K562 (cell line): ENCODE data around the gene MRPL2. TPM values are rescaled to one million over a fixed set of nuclear protein-coding genes. Genes with fewer than 3 reads are reported as not detected.
A peak's percentile ranks its signal among the peaks of the same experiment; 100 is the strongest.

Source experiments
- ARID1B ChIP-seq: fragments of 450-650 bp; IDR thresholded peaks from 2 replicates; pipeline ENCODE4 v1.6.1; 2016; ENCODE audit warnings: antibody characterized with exemption, mild to moderate bottlenecking, inconsistent platforms
- BRF1 ChIP-seq: IDR thresholded peaks from 3 replicates; pipeline ENCODE4 v1.6.1; 2011; ENCODE audit warnings: borderline replicate concordance, mild to moderate bottlenecking; ENCODE audit not compliant: insufficient read length; ENCODE audit errors: extremely low read depth
- CHD1 ChIP-seq: fragments of 200-600 bp; sonication (generic); IDR thresholded peaks from one replicate; pipeline ENCODE4 v1.6.1; 2012; ENCODE audit warnings: mild to moderate bottlenecking, moderate library complexity, low read length, inconsistent platforms
- ELF1 ChIP-seq: fragments of 200-800 bp; sonication (Bioruptor generic); IDR thresholded peaks from 2 replicates; pipeline ENCODE4 v1.6.1; 2016; ENCODE audit warnings: missing genetic modification characterization, missing compliant biosample characterization
- ETV6 ChIP-seq, 3 experiments: fragments of 150-350 bp in 1 of 3; sonication (generic) in 1 of 3; formaldehyde crosslinking in 1 of 3; IDR thresholded peaks; 2 replicates each; pipeline versions ENCODE4 v1.6.1 to v1.8.0; 2014 to 2022; ENCODE audit warnings: borderline replicate concordance in 2 of 3, low read depth in 2 of 3, antibody characterized with exemption in 1 of 3, low read length in 1 of 3, mild to moderate bottlenecking in 1 of 3, missing genetic modification reagents in 1 of 3
- GABPB2 ChIP-seq: fragments of 250-450 bp; sonication (Bioruptor Pico); conservative IDR thresholded peaks from 2 replicates; pipeline ENCODE4 v1.5.1; 2021; ENCODE audit warnings: mild to moderate bottlenecking
- HOXB6 ChIP-seq: fragments of 250-450 bp; sonication (Bioruptor Pico); IDR thresholded peaks from 2 replicates; pipeline ENCODE4 v1.5.1; 2022; ENCODE audit warnings: mild to moderate bottlenecking, borderline replicate concordance
- MTA1 ChIP-seq: fragments of 450-650 bp; IDR thresholded peaks from 2 replicates; pipeline ENCODE4 v1.6.1; 2017; ENCODE audit warnings: borderline replicate concordance
- MXD1 ChIP-seq: fragments of 250-450 bp; sonication (Bioruptor Pico); IDR thresholded peaks from 2 replicates; pipeline ENCODE4 v1.8.0; 2021; ENCODE audit warnings: borderline replicate concordance, mild to moderate bottlenecking, moderate library complexity; ENCODE audit not compliant: poor library complexity, severe bottlenecking
- POLR2A ChIP-seq: fragments of 450-650 bp; conservative IDR thresholded peaks from 2 replicates; pipeline ENCODE4 v1.6.1; 2016
- RBM25 ChIP-seq: fragments of 200-400 bp; formaldehyde crosslinking; IDR thresholded peaks from 2 replicates; pipeline ENCODE4 v1.6.1; 2018; ENCODE audit warnings: low read length, low read depth, moderate library complexity; ENCODE audit not compliant: severe bottlenecking
- SLC30A9 ChIP-seq: fragments of 250-450 bp; sonication (Bioruptor Pico); IDR thresholded peaks from 2 replicates; pipeline ENCODE4 v1.8.0; 2022; ENCODE audit warnings: mild to moderate bottlenecking, moderate library complexity
- SMAD4 ChIP-seq: fragments of 250-450 bp; sonication (Bioruptor Pico); conservative IDR thresholded peaks from 2 replicates; pipeline ENCODE4 v1.8.0; 2021; ENCODE audit warnings: inconsistent platforms, mild to moderate bottlenecking, moderate library complexity
- THRAP3 ChIP-seq: fragments of 450-650 bp; IDR thresholded peaks from 2 replicates; pipeline ENCODE4 v1.6.1; 2016; ENCODE audit warnings: mild to moderate bottlenecking, inconsistent platforms, borderline replicate concordance
- TRIM24 ChIP-seq, 2 experiments: fragments of 450-650 bp; IDR thresholded peaks; 2 replicates each; pipeline ENCODE4 v1.6.1; 2016
- U2AF2 ChIP-seq: fragments of 200-400 bp; formaldehyde crosslinking; optimal IDR thresholded peaks from 2 replicates; pipeline ENCODE3; 2017; ENCODE audit warnings: low read depth, mild to moderate bottlenecking, low read length
- UBTF ChIP-seq, 2 experiments: IDR thresholded peaks; 2 replicates each; pipeline ENCODE4 v1.6.1; 2012; ENCODE audit warnings: improper control_type of control experiment in 2 of 2, low read depth in 2 of 2, low read length in 2 of 2, borderline replicate concordance in 1 of 2
- ZBTB17 ChIP-seq: fragments of 450-650 bp; formaldehyde crosslinking; IDR thresholded peaks from 2 replicates; pipeline ENCODE4 v1.4.0; 2020; ENCODE audit warnings: mild to moderate bottlenecking
- ZFP91 ChIP-seq: sonication (generic); formaldehyde crosslinking; IDR thresholded peaks from 2 replicates; pipeline ENCODE4 v1.8.0; 2022; ENCODE audit warnings: mild to moderate bottlenecking, missing genetic modification reagents
- ZNF324 ChIP-seq: fragments of 250-450 bp; sonication (Bioruptor Pico); IDR thresholded peaks from 2 replicates; pipeline ENCODE4 v1.4.0; 2020; ENCODE audit warnings: mild to moderate bottlenecking
- ZNF511 ChIP-seq: sonication (generic); formaldehyde crosslinking; IDR thresholded peaks from 2 replicates; pipeline ENCODE4 v1.8.0; 2022; ENCODE audit warnings: mild to moderate bottlenecking, missing genetic modification reagents
- polyA plus RNA-seq, 8 experiments: library from polyadenylated mRNA; depleted of rRNA in 4 of 8; stranded (reverse) in 5 of 8; unstranded in 3 of 8; fragments of >200 nt; fragmentation: Nextera tagmentation in 2 of 8; fragmentation: Illumina TruSeq in 1 of 8; extraction: Ambion mirVana in 2 of 8; extraction: Trizol in 1 of 8; gene quantifications; 2 replicates each; pipeline versions ENCODE4 v1.2.1 to v1.2.3, GENCODE V29; 2011 to 2014; ENCODE audit warnings: inconsistent platforms in 1 of 8, missing spikeins in 1 of 8
- total RNA-seq, 7 experiments: library from RNA; depleted of rRNA in 6 of 7; stranded (reverse); fragments of >200 nt in 6 of 7; fragmentation: Illumina TruSeq in 2 of 7; extraction: Trizol in 2 of 7; gene quantifications; 2 replicates each; pipeline versions ENCODE4 v1.2.1 to v1.2.3, GENCODE V29; 2011 to 2021; ENCODE audit warnings: low replicate concordance in 1 of 7
- TF ChIP-seq, protein P1 (sequence below): fragments of 250-450 bp; sonication (Bioruptor Pico); IDR thresholded peaks from 2 replicates; pipeline ENCODE4 v1.8.0; 2022; ENCODE audit warnings: moderate library complexity, mild to moderate bottlenecking, inconsistent platforms

The MRPL2 gene
- total and polyA plus RNA-seq, 9 of the 15 experiments (the other 6 are each of a cell fraction or from before 2014, with no cell fraction given): 63.1 to 262 (median 121) TPM

DNA sequence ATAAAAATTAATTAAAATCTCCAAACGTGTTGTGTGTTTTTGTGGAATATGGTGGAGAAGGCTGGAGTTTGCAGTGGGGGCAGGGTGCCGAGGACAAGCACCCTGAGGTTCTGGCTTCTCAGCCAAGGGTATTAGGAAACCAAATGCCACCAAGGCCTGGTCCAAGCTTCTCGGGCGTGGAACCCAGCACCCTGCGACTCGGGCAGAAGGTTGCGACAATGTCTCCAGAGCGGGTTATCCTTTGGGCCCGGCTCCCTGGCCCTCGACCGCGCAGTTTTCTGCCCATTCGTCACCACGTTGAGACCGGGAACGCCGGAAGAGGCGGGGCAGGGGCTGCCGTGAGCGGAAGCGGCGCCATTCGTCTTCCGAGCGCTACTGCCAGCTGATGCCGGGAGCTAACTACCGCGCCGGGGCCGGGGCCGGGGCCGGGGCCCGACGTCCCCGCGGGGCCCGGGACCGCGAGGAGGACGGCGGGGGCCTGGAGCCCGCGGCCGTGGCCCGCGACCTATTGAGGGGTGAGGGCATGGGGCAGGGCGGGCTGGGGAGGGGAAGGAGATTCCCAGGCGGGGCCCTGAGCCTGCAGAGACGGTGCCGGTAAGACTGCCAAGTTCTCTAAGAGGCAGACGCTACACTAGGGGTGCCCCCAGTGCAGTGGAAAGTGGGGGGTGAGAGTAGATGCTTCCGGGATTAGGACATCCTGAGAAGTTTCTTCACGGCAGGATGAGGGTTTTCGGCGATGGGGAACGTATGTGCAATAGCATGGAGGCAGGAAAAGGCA, 37.8 kb downstream of the MRPL2 start, which contains the start of gene RRP36 (continued):
- no peak for TF ChIP-seq UBTF (IDR thresholded peaks at IDR 0.05; ENCODE audit: borderline replicate concordance in 1 of 2, low read depth in 2 of 2, low read length in 2 of 2)
- no peak for TF ChIP-seq TRIM24 (IDR thresholded peaks at IDR 0.05)
- no peak for TF ChIP-seq THRAP3
- no peak for TF ChIP-seq SMAD4 (CRISPR knock-in tag)
- peak; percentile 87 for TF ChIP-seq POLR2A
- TF ChIP-seq ETV6 (IDR thresholded peaks at IDR 0.05; ENCODE audit: borderline replicate concordance in 1 of 2, low read depth in 2 of 2, low read length in 1 of 2): no peak
- no peak for TF ChIP-seq ETV6 (CRISPR knock-in tag; IDR thresholded peaks at IDR 0.05; ENCODE audit: borderline replicate concordance)
- no peak for TF ChIP-seq BRF1
- TF ChIP-seq CHD1: peak; percentile 22
- TF ChIP-seq, protein P1, sequence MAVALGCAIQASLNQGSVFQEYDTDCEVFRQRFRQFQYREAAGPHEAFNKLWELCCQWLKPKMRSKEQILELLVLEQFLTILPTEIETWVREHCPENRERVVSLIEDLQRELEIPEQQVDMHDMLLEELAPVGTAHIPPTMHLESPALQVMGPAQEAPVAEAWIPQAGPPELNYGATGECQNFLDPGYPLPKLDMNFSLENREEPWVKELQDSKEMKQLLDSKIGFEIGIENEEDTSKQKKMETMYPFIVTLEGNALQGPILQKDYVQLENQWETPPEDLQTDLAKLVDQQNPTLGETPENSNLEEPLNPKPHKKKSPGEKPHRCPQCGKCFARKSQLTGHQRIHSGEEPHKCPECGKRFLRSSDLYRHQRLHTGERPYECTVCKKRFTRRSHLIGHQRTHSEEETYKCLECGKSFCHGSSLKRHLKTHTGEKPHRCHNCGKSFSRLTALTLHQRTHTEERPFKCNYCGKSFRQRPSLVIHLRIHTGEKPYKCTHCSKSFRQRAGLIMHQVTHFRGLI: no peak
- TF ChIP-seq ZBTB17 (CRISPR knock-in tag): no peak
- no peak for TF ChIP-seq RBM25
- 0 out of 2 replicates have a peak, but pooled peaks have one; percentile 4 for TF ChIP-seq MTA1
- no peak for TF ChIP-seq HOXB6 (CRISPR knock-in tag)
- no peak for TF ChIP-seq MXD1 (CRISPR knock-in tag)
- no peak for TF ChIP-seq ARID1B
- no peak for TF ChIP-seq ZNF324 (CRISPR knock-in tag)
- no peak for TF ChIP-seq ELF1 (tag)
- TF ChIP-seq U2AF2: no peak
- TF ChIP-seq SLC30A9 (CRISPR knock-in tag): no peak
- no peak for TF ChIP-seq ZFP91 (CRISPR knock-in tag)
- TF ChIP-seq ZNF511 (CRISPR knock-in tag): no peak
- peak; percentile 54; the same call in 1 of the 2 replicates for TF ChIP-seq GABPB2
